ENCODE results near the gene PJA1.
A peak's percentile ranks its signal among the peaks of the same experiment; 100 is the strongest.

PJA1 gene, protein sequence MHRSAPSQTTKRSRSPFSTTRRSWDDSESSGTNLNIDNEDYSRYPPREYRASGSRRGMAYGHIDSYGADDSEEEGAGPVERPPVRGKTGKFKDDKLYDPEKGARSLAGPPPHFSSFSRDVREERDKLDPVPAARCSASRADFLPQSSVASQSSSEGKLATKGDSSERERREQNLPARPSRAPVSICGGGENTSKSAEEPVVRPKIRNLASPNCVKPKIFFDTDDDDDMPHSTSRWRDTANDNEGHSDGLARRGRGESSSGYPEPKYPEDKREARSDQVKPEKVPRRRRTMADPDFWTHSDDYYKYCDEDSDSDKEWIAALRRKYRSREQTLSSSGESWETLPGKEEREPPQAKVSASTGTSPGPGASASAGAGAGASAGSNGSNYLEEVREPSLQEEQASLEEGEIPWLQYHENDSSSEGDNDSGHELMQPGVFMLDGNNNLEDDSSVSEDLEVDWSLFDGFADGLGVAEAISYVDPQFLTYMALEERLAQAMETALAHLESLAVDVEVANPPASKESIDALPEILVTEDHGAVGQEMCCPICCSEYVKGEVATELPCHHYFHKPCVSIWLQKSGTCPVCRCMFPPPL

DNA sequence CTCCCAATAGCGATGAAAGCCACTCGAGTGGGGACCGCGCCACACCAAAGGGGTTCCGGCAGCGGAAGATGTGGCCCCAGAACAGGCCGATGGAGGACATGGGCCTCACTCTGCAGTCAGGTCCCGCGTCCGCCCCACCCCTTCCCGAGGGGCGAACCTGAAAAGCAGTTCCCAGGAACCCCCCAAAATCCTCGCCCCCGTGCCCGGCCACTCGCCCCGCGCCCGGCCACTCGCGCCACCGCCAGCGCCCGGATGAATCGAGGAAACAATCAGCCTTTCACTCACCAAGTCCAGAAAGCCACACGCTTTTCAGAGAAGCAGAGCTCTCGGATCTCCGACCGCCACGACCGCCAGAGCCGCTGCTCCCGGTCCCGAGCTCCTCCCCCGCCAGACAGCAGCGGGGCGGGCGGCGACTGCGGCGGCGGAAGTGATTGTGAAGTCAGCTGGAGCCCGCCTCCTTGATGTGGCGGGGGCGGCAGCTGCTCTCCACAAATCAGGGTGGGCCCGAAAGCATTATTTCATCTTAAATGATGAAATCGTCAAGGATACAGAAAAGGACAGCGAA, at the start of gene PJA1:
Gene PJA1, minus strand, starts transcription at position 367 of the 565 bp plus-strand sequence. CDS start 2,380 bp downstream, outside the sequence.
- DNase-seq (ENCODE audit: low read depth in 2 of 2): peak in 1 of 2 experiments; percentile 36

DNA sequence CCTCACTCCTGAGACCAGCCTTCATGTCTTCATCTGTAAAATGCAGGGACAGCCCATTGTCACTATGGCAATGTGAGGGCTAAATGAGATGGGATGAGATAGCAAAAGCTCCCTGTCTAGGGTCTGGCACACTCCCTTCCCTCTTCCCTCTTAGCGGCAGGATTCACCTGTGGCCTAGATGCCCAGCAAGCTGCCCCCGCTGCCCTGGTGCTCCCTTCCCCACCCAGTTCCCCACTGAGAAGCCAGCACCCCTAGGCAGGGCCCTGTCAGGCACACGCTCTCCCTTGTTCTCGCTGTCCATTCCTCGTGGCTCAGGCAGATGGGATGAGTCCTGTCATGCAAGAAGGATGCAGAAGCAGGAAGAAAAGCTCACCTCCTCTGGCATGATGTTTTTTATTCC, 49.2 kb upstream of the PJA1 start:
- no peak for DNase-seq (ENCODE audit: low read depth in 2 of 2)

- no peak for DNase-seq (ENCODE audit: low read depth in 2 of 2)
Observed at GRCh38 chrX:69211701-69212100, 46.4 kb upstream of the PJA1 start.

DNA sequence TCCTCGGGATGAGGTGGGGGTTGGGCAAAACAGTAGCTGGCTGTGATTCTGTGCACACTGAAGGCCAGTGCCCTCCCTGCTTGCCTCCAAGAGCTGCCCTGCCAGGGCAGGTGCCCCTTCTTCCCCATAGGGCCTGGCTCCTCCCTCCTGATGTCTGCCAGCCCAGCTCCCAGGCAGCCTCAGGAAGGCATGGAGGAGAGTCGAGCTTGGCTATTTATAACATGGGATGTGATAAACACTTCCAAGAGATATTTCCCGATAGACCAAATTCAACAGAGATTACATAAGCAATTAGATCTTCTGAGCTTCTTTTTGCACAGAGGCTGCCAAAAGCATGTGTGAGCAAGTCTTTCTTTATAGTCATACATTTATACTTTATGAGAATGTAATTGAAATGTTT, 45.3 kb upstream of the PJA1 start:
- no peak for DNase-seq (ENCODE audit: low read depth in 2 of 2)

- no peak for DNase-seq (ENCODE audit: low read depth in 2 of 2)
Observed at GRCh38 chrX:69207216-69207615, 42.0 kb upstream of the PJA1 start.

DNA sequence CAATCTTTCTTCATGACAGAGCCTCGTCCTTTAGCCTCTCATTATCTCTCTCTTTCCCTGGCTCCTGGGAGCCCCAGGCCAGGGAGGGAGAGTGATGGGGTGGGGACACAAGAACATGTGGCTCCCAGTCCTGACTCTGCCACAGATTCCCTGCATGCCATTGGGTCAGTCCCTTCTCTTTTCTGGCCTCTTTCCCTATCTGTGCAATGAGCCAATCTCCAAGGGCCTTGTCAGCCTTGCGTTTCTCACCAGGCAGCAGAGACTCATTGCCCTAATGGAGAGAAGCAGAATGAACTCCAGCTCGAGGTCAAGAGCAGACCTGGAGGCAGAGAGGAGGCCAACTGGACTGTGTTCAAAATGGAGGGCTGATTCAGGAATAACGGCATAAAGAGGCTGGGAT, 38.4 kb upstream of the PJA1 start:
- DNase-seq (ENCODE audit: low read depth in 2 of 2): no peak

GRCh38 chrX:69197690-69198089, 32.4 kb upstream of the PJA1 start:
- no peak for DNase-seq (ENCODE audit: low read depth in 2 of 2)

DNA sequence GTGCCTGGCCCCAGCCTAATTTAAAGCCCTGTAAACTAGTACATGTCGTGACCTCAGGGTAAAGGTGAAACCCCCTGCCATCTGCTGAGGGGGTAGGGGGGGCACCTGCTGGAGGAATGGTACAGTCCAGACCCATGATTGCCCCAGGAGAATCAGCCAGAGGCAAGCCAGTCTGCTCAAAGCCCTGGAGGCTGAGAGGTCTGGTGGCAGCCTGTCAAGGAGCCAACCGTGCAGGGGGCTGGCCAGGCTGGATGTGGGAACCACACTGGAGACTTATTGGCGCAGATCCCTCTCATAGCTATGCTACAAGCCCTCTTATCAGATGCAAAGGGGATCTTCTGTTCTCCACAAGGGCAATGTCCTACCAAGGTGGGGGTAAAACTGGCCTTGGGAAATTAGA, 31.4 kb upstream of the PJA1 start:
- DNase-seq (ENCODE audit: low read depth in 2 of 2): no peak

DNA sequence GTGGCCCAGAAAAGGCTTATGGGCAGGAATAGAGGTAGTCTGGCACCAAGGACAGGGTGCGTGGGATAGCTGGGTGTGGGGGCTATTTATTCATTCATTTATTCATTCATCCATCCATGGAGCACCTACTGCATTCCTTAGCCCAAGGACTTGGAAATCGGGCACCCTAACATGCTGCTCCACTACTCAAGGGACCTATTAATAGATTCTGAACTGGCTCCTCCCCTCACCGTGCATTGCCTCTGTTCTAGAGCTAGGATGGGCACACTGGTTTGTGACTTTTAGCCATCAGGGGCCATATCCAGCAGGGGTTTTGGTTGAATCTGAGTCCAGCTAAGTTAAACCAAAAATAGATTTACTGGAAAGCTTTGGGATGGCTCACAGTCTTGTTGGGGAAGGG, 30.6 kb upstream of the PJA1 start:
- DNase-seq (ENCODE audit: low read depth in 2 of 2): no peak

DNA sequence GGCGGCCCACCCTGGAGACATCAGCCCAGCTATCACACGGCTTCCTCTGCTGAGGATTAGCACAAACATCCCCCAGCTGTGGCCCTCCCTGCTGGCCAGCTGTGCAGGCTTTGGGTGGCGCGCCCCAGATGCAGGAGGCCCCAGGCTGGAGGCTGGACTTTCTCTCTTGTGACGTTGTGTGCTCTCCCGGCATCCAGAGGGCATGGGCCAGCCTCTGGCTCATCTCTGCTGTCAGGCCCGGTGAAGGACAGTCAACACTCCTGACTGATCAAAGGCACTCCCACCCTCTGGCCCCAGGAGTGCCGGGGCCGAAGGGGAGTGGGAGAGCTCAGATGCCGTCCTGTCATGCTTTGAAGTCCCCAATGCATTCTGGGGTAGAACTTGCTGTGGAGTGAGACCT, 29.9 kb upstream of the PJA1 start:
- DNase-seq (ENCODE audit: low read depth in 2 of 2): no peak

GRCh38 chrX:69192603-69193002, 27.4 kb upstream of the PJA1 start:
- no peak for DNase-seq (ENCODE audit: low read depth in 2 of 2)

DNA sequence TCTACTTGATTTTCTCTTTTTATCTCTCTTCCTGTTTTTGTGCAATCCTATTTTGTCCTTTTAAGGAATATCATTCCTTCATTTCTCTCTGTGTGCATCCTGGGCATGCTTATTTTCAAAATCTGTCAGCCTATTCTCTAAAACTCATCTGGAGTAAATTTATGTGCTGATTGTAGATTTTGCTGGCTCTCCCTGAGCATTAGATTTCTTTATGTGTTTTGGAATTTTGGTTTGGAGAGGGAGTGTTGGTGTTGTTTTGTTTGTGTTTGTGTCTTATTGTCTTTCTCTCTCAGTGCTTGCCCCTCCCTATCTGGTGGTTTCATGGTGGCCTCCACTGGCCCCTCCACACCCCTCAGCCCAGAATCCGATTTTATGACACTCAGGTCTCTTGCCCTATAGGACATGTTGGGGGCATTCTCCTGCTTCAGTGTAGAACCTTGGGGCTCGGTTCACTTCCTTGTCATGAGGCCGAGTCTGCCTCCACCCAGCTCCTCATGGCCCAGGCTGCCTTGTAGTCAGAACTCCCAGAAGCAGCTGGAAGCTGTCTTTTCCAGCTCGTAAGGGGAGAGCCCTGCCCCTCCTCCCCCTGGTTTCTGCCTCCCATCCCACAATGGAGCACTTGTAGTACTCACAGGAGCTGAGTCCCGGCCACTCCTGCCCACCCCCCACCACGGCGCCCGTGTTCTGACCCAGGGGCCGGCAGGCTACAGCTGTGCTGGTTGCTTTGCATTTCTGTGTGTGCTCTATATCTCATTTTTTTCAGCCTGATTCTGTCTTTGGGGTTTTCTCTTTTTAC, 24.5 kb upstream of the PJA1 start:
- no peak for DNase-seq (ENCODE audit: low read depth in 2 of 2)

DNA sequence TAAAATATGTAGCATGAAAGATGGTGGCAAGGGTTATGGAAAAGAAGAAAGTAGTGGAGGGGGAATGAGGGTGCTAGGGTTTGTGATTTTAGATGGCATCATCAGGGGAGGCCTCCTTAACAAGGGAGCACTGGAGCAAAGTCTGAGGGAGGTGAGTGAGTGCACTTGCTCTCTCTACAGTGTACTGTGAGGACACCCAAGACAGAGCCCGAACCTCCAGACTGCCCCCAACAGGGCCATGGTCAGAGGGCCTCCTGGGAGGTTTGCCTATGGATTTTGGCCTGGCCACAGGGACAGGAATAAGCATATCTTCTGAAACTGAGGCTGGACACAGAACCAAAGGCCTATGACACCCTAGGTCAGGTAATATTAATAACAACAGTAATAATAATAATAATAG, 21.4 kb upstream of the PJA1 start:
- DNase-seq (ENCODE audit: low read depth in 2 of 2): no peak

DNA sequence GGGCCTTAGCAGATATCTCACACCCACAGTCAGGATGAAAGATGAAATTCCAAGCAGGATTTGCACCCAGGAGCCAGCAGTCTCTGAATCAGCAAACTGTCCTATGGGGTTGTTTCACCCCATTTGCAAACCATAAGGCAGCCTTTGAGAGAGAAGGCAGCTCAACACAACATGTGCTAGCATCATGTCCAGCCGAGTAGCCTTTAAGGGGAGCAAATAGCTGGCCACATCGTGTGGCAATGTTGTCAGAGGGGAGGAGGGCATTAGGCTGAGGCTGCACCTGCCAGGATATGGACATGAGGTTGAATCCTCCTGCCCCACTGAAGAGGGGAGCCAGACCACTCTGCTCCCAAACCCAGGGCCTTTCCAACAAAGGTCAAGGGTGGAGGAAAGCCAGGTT, 20.6 kb upstream of the PJA1 start:
- no peak for DNase-seq (ENCODE audit: low read depth in 2 of 2)

- no peak for DNase-seq (ENCODE audit: low read depth in 2 of 2)
Observed at GRCh38 chrX:69185141-69185540, 19.9 kb upstream of the PJA1 start.

- no peak for DNase-seq (ENCODE audit: low read depth in 2 of 2)
Observed at GRCh38 chrX:69182818-69183380, 17.6 kb upstream of the PJA1 start.

GRCh38 chrX:69179380-69179911, 14.2 kb upstream of the PJA1 start:
- no peak for DNase-seq (ENCODE audit: low read depth in 2 of 2)

GRCh38 chrX:69178592-69178991, 13.3 kb upstream of the PJA1 start:
- no peak for DNase-seq (ENCODE audit: low read depth in 2 of 2)

GRCh38 chrX:69177511-69178162, 12.4 kb upstream of the PJA1 start:
- no peak for DNase-seq (ENCODE audit: low read depth in 2 of 2)

GRCh38 chrX:69176053-69176452, 10.8 kb upstream of the PJA1 start:
- DNase-seq (ENCODE audit: low read depth in 2 of 2): no peak

GRCh38 chrX:69173906-69174305, 8.7 kb upstream of the PJA1 start:
- DNase-seq (ENCODE audit: low read depth in 2 of 2): no peak
